HG03060 (cell line): ENCODE data around the gene NMBR.
"Not testable (repeated sequence)": the region's sequence is repeated elsewhere in the genome, so short reads cannot be mapped to it uniquely, and the experiment has no call there.

ENCODE experiments used
- ATAC-seq: cut with Tn5 transposase; IDR thresholded peaks from one replicate; pipeline ENCODE4 v1.9.1; 2021; ENCODE audit warnings: low read depth, moderate number of reproducible peaks; ENCODE audit not compliant: unreplicated experiment

The NMBR gene

GRCh38 chr6:142146828-142147662, at the start of gene NMBR, which contains the start of gene VTA1:
Gene NMBR (minus strand): TSS chr6:142147122. CDS start chr6:142088658, 58,464 bp downstream.
Gene VTA1 (plus strand): TSS chr6:142147263. CDS start chr6:142147288, 25 bp downstream.
- peak; percentile 99 for ATAC-seq

DNA sequence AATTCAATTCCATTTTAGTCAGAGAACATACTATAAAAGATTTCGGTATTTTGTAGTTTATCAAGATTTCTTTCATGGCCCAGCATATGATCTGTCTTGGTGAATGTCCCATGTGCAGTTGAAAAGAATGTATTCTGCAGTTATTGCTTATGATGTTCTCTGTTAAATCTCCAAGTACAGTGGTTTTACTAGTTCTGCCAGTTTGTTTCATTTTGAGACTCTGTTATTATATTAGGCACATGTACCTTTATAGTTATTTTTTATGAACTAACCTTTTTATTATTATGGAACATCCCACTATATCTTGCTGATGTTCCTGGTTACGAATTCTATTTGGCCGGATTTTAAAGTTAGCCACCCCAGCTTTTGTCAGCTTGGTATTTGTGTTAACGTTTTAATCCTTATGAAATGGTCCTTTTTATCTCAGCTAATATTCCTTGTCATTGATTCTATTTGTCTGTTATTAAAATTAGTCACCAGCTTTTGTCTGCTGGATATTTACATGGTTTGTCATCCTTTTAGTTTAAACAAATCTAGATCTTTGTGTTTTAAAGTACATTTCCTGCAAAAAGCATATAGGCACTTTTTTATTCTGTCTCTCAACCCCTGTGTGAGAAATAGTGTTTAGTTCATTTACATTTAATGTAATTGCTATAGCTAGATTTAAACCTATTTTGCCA, 49.1 kb upstream of the NMBR start:
- ATAC-seq, result no peak

GRCh38 chr6:142193621-142194020, 46.7 kb upstream of the NMBR start:
- no peak for ATAC-seq

- no peak for ATAC-seq
Measured at GRCh38 chr6:142192343-142192742, 45.4 kb upstream of the NMBR start.

- no peak for ATAC-seq
Measured at GRCh38 chr6:142189057-142189456, 42.1 kb upstream of the NMBR start.

- not testable (repeated sequence) for ATAC-seq
Measured at GRCh38 chr6:142188341-142188740, 41.4 kb upstream of the NMBR start.

- no peak for ATAC-seq
Measured at GRCh38 chr6:142187209-142187608, 40.3 kb upstream of the NMBR start.

DNA sequence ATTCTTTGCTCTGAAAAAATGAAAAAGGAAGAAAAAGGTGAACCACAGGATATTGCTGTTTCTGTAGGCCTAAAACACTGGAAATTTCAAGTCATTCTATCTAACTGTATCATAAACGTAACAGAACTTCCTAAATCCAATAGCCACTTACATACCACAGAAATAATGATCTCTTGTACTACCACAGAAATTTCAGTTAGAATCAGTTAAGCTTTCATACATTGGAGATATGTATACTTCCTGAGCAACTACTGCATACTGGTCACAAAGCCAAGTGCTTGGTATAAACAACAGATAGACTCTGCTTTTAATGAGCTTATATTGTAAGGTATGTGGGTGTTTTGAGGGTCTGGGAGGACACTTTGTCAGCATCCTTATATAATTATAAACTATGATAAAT, 38.7 kb upstream of the NMBR start:
- no peak for ATAC-seq

- ATAC-seq, result no peak
Measured at GRCh38 chr6:142184307-142184706, 37.4 kb upstream of the NMBR start.

DNA sequence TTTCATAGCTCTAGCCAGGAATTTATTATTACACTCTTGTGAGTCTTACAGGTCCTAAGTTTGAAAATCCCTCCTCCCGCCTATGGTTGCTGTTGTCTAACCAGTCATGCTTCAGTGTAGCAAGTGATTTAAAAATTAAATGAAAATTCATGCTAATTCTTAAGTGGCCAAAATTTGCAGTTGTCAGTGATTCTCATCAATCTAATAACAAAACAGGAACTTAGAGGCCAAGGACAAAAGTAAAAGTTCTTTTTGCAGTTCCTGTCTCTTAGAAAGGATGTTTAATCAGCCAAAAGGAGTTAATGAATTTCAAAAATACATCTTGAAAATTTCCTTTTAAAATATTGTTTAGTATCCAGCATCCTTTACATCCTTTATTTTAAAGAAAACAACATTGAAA, 36.4 kb upstream of the NMBR start:
- no peak for ATAC-seq

DNA sequence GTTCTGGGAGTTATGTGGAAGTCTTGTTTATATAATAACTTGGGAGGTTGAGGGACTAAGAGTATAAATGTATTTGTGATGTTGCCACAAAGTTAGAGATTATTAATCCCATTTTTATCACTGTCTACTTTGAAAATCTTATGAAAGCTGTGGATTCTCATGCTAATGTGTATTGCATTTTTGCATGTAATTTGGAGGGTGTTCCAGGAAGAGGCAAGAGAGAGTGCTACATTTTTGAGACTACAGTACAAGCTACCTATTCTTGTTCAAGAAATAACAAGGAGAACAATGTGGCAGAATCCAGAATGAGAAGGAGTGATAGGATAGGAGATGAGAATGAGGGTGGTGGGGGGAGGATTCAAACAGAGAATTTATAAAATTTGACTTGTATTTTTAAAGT, 35.1 kb upstream of the NMBR start:
- no peak for ATAC-seq

GRCh38 chr6:142178129-142178528, 31.2 kb upstream of the NMBR start:
- ATAC-seq, result no peak

GRCh38 chr6:142174703-142175102, 27.8 kb upstream of the NMBR start:
- no peak for ATAC-seq

DNA sequence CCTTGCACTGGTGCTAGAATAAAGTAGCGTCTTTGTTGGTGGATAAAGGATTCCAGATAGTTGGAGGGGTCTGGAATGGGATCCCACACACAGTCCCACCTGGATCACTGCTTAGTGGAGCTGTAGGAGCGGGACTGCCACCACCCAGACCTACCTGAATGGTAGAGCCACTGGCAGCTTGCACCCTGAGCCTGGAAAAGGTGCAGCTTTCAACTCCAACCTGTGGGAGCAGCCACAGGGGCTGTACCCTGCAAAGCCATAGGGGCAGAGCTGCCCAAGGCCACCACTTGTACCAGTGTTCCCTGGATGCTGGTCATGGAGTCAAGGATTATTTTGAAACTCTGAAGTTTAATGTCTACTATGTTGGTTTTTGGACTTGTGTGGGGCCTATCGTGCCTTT, 27.1 kb upstream of the NMBR start:
- no peak for ATAC-seq

DNA sequence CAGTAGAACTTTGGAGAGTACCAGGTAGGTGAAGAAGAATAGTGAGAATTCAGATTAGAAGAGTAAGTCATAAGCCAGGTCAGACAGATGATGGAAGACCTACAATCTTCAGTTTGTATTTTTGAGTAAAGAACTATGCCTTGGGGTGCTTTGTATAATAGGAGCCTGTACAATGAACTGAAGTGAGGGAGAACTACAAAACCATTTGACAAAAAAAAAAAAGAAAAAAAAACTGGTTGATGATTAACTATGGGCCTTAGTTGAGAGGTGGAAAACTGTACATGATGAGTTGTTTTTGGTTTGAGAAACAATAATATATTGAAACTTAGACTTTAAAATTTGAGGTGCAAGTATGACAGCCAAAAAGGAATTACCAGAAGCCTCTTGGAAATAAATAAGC, 25.8 kb upstream of the NMBR start:
- no peak for ATAC-seq

GRCh38 chr6:142171351-142171750, 24.4 kb upstream of the NMBR start:
- ATAC-seq, result no peak

DNA sequence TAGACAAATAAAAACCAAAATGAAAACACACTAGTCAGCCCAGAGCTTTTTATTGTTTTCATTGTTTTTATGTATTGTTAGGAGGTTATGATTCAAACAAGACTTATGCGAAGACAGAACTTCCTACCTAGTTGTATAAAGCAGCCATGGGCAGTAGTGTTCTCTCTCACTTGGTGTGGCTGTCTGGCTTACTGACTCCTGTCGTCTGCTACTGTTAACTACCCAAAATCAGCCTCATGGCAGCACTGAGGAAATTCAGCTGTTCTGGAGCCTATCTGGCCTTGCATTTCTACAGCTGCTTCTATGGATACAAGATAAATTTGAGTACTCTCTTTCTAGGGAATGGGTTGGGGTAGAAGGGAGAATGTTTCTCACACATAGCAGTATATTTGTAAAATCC, 20.6 kb upstream of the NMBR start:
- no peak for ATAC-seq

DNA sequence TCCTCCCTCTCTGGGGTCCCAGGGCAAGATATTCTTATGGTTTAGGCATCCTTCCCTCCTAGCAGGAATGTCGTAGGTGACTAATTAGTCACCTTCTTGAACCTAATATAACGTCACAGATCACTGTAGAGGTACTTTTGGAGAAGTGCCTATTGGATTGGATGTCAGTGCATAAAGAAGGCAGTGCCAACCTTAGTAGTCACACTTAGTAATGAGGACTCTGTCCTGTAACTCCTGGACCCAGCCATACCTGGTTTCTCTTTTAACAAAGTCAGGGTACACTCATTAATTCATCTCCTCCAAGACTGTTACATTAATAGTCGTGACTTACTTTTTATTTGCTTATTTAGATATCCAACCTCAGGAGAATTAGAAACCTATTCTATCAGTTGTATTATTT, 20.1 kb upstream of the NMBR start:
- no peak for ATAC-seq

- no peak for ATAC-seq
Measured at GRCh38 chr6:142165227-142165626, 18.3 kb upstream of the NMBR start.

GRCh38 chr6:142162780-142163179, 15.9 kb upstream of the NMBR start:
- no peak for ATAC-seq

GRCh38 chr6:142156758-142157068, 9.8 kb upstream of the NMBR start:
- ATAC-seq, result not testable (repeated sequence)
